ENCODE results near the gene PPP1R1B. TPM values are rescaled to one million over a fixed set of nuclear protein-coding genes. Genes with fewer than 3 reads are reported as not detected.

The PPP1R1B gene
- total and polyA plus RNA-seq, 9 of the 15 experiments (the other 6 are each of a cell fraction or from before 2014, with no cell fraction given) = 0.07 to 0.18 (median 0.10) TPM; not detected in 4

GRCh38 chr17:39641883-39642282 is 15.1 kb downstream of the PPP1R1B start:
- Histone ChIP-seq H2AFZ (ENCODE audit: low read depth, low read length) (no peak overlapping the region), H4K20me1 (replicated peaks; ENCODE audit: control insufficient read depth, insufficient read depth, low read length) (peaks cover 26% of the 10 kb centered on the region), H3K4me2 (ENCODE audit: insufficient read depth, low read length) (peak overlapping the region; percentile 28; the same call in 1 of the 2 replicates), H3K79me2 (ENCODE audit: control insufficient read depth, insufficient read depth, low read length) (peaks cover 88% of the 10 kb centered on the region), H3K9me1 (ENCODE audit: control insufficient read depth, insufficient read depth, low read length) (no peaks in the 10 kb centered on the region), H3K36me3 (ENCODE audit: control insufficient read depth, insufficient read depth, low read length) (peaks cover 11% of the 10 kb centered on the region; the same call in 2 of the 3 replicates), H3K27ac (ENCODE audit: extremely low read depth, low read depth, low read length) (no peak overlapping the region), H3K9ac (ENCODE audit: insufficient read depth in 1 of 2, low read depth in 2 of 2, low read length in 2 of 2) (peak overlapping the region in 1 of 2 experiments; percentile 22; a peak in 1 of 4 replicates), H3K9me3 (replicated peaks; ENCODE audit: control insufficient read depth, insufficient read depth, low read depth, low read length) (no peaks in the 10 kb centered on the region), H3K4me1 (replicated peaks in 1 of 2; ENCODE audit: control insufficient read depth in 2 of 2, insufficient read depth in 2 of 2, low read length in 2 of 2) (peaks cover 60% of the 10 kb centered on the region in 2 experiments), H3K4me3 (no peak overlapping the region), H3K27me3 (ENCODE audit: control insufficient read depth in 2 of 2, insufficient read depth in 2 of 2, low read length in 2 of 2) (no peaks in the 10 kb centered on the region)
- in situ Hi-C loops (cut with MboI) (no loop called here), intact Hi-C loops (cut with micrococcal nuclease) (no loop called here)
- DNase-seq (ENCODE audit: extremely low read depth in 1 of 4, low spot score in 3 of 4) = peak in 1 of 4 experiments; percentile 59
- WGBS (ENCODE audit: insufficient coverage, low coverage, missing lambda C conversion rate) = 16% methylated on average over 6 of the region's 7 CpGs
- no peak for ATAC-seq
- CTCF ChIA-PET (ENCODE audit: low intra/inter-chr PET ratio) = no interaction called here
- BruUV-seq (replicated peaks) = no TSS peak
- POLR2A ChIA-PET = interaction anchor here (0.7 to 1.4 kb wide), 2 partner anchors 12 to 24 kb away, joined by 3 to 4 read pairs; no protein-coding TSS in a partner anchor
- peak; percentile 19 for FAIRE-seq
- TF ChIP-seq ZNF124 (CRISPR knock-in tag; IDR thresholded peaks at IDR 0.05) (no peak), MECOM (CRISPR knock-in tag; IDR thresholded peaks at IDR 0.05) (no peak), ARID2 (IDR thresholded peaks at IDR 0.05) (no peak), MAFF (IDR thresholded peaks at IDR 0.05; ENCODE audit: low read length) (peak; percentile 10; the same call in 1 of the 2 replicates), NR2C2 (CRISPR knock-in tag; IDR thresholded peaks at IDR 0.05) (no peak), NR2C2 (tag; IDR thresholded peaks at IDR 0.05) (peak; percentile 76), ZKSCAN1 (IDR thresholded peaks at IDR 0.05; ENCODE audit: low read depth, low read length) (no peak), SIN3A (IDR thresholded peaks at IDR 0.05; ENCODE audit: borderline replicate concordance in 2 of 2, control insufficient read depth in 1 of 2, low read depth in 2 of 2, low read length in 2 of 2) (no peak), EHMT2 (IDR thresholded peaks at IDR 0.05) (no peak), USF1 (CRISPR knock-in tag; IDR thresholded peaks at IDR 0.05) (no peak), SMARCC2 (IDR thresholded peaks at IDR 0.05; ENCODE audit: low read depth) (no peak), DIDO1 (tag; IDR thresholded peaks at IDR 0.05; ENCODE audit: low read depth) (no peak), ZNF263 (CRISPR knock-in tag; IDR thresholded peaks at IDR 0.05; ENCODE audit: borderline replicate concordance) (peak; percentile 75), PRDM10 (IDR thresholded peaks at IDR 0.05; ENCODE audit: partially characterized antibody) (no peak), RCOR1 (IDR thresholded peaks at IDR 0.05; ENCODE audit: borderline replicate concordance in 1 of 2, low read depth in 2 of 2, low read length in 2 of 2) (0 out of 4 replicates have a peak, but pooled peaks of 1 of the 2 experiments have one; percentile 36), LCOR (CRISPR knock-in tag; IDR thresholded peaks at IDR 0.05) (no peak), NR4A1 (CRISPR knock-in tag; IDR thresholded peaks at IDR 0.05) (no peak), NR4A1 (tag; IDR thresholded peaks at IDR 0.05) (no peak), HNRNPK (IDR thresholded peaks at IDR 0.05; ENCODE audit: low read depth, low read length, poor library complexity, severe bottlenecking) (no peak), HDAC3 (IDR thresholded peaks at IDR 0.05; ENCODE audit: borderline replicate concordance, partially characterized antibody) (no peak), ESRRA (IDR thresholded peaks at IDR 0.05; ENCODE audit: borderline replicate concordance, low read depth) (peak; percentile 70)
